Stimulated activated CD8-positive, alpha-beta memory T cell treated with anti-CD3 and anti-CD28 coated beads, Interleukin-15, amount 100 ng/mL, for 48 hours (primary cell): ENCODE measurements around the gene HDAC7.

ENCODE experiments used
- DNase-seq, 2 donors: peaks; one replicate each; pipeline ENCODE4 v3.0.0-alpha.2; 2020; ENCODE audit warnings: low read depth in 2 of 2

Gene HDAC7

GRCh38 chr12:47747126-47747525 lies 72.6 kb downstream of the HDAC7 start:
- no peak for DNase-seq

GRCh38 chr12:47746523-47746922 lies 73.2 kb downstream of the HDAC7 start:
- no peak for DNase-seq

GRCh38 chr12:47746073-47746472 lies 73.6 kb downstream of the HDAC7 start:
- DNase-seq: no peak

GRCh38 chr12:47745485-47746041 lies 74.1 kb downstream of the HDAC7 start:
- no peak for DNase-seq

- DNase-seq: no peak
Measured at GRCh38 chr12:47744778-47745436, 74.8 kb downstream of the HDAC7 start.

GRCh38 chr12:47744005-47744651 lies 75.6 kb downstream of the HDAC7 start:
- DNase-seq: no peak

GRCh38 chr12:47743311-47743860 lies 76.3 kb downstream of the HDAC7 start:
- DNase-seq: no peak

GRCh38 chr12:47742253-47742825 lies 77.4 kb downstream of the HDAC7 start:
- peak; percentile 36 to 37 for DNase-seq

- DNase-seq: peak; percentile 27 to 42
Measured at GRCh38 chr12:47741340-47741703, 78.4 kb downstream of the HDAC7 start.

GRCh38 chr12:47740606-47741339 lies 78.9 kb downstream of the HDAC7 start:
- DNase-seq: no peak

- DNase-seq: no peak
Measured at GRCh38 chr12:47739979-47740378, 79.7 kb downstream of the HDAC7 start.

- DNase-seq: no peak
Measured at GRCh38 chr12:47739297-47739696, 80.4 kb downstream of the HDAC7 start.

- DNase-seq: no peak
Measured at GRCh38 chr12:47737936-47738594, 81.6 kb downstream of the HDAC7 start.

- DNase-seq: no peak
Measured at GRCh38 chr12:47736877-47737676, 82.6 kb downstream of the HDAC7 start.

GRCh38 chr12:47736216-47736615 lies 83.5 kb downstream of the HDAC7 start:
- DNase-seq: no peak

GRCh38 chr12:47735649-47736048 lies 84.1 kb downstream of the HDAC7 start:
- DNase-seq: no peak

- DNase-seq: no peak
Measured at GRCh38 chr12:47734725-47735480, 84.8 kb downstream of the HDAC7 start.

GRCh38 chr12:47733142-47733541 lies 86.6 kb downstream of the HDAC7 start:
- no peak for DNase-seq
